Trophoblast cell (in vitro differentiated cells and primary cell): Measurements from ENCODE around the gene MYBPH.

Source experiments
- DNase-seq, 2 donors: peaks; one replicate each; pipeline ENCODE4 v3.0.0-alpha.2; 2016
- H2AFZ ChIP-seq: 2 replicates; pipeline ENCODE4 v1.6.1; 2013; ENCODE audit warnings: low read length, moderate library complexity, mild to moderate bottlenecking; ENCODE audit not compliant: insufficient read depth, poor library complexity
- H2AK5ac ChIP-seq: 2 replicates; pipeline ENCODE4 v1.6.1; 2013; ENCODE audit warnings: mild to moderate bottlenecking, low read length
- H2BK120ac ChIP-seq: 2 replicates; pipeline ENCODE4 v1.6.1; 2013; ENCODE audit warnings: low read length, mild to moderate bottlenecking, moderate library complexity; ENCODE audit not compliant: insufficient read depth, poor library complexity
- H2BK12ac ChIP-seq: 2 replicates; pipeline ENCODE4 v1.6.1; 2013; ENCODE audit warnings: mild to moderate bottlenecking, low read length, moderate library complexity
- H2BK5ac ChIP-seq: 2 replicates; pipeline ENCODE4 v1.6.1; 2013; ENCODE audit warnings: low read length, low read depth, moderate library complexity, mild to moderate bottlenecking; ENCODE audit not compliant: poor library complexity
- H3K14ac ChIP-seq: 2 replicates; pipeline ENCODE4 v1.6.1; 2013; ENCODE audit warnings: mild to moderate bottlenecking, low read length
- H3K18ac ChIP-seq: 2 replicates; pipeline ENCODE4 v1.6.1; 2013; ENCODE audit warnings: mild to moderate bottlenecking, low read length
- H3K23ac ChIP-seq: 2 replicates; pipeline ENCODE4 v1.6.1; 2013; ENCODE audit warnings: low read length
- H3K27ac ChIP-seq: 2 replicates; pipeline ENCODE4 v1.5.1; 2013; ENCODE audit warnings: low read depth, mild to moderate bottlenecking, inconsistent platforms, low read length, moderate library complexity
- H3K27me3 ChIP-seq: 2 replicates; pipeline ENCODE4 v1.6.1; 2013; ENCODE audit warnings: inconsistent platforms, mild to moderate bottlenecking, low read length, moderate library complexity; ENCODE audit not compliant: insufficient read depth
- H3K36me3 ChIP-seq, 2 experiments: 1 replicate in 1 of 2; 2 replicates in 1 of 2; pipeline ENCODE4 v1.6.1; 2013; ENCODE audit warnings: low read length in 2 of 2, mild to moderate bottlenecking in 2 of 2, moderate library complexity in 1 of 2; ENCODE audit not compliant: insufficient read depth in 2 of 2, control insufficient read depth in 1 of 2
- H3K4ac ChIP-seq: 2 replicates; pipeline ENCODE4 v1.6.1; 2013; ENCODE audit warnings: low read depth, mild to moderate bottlenecking, low read length, moderate library complexity
- H3K4me1 ChIP-seq, 2 experiments: 1 replicate in 1 of 2; 2 replicates in 1 of 2; pipeline ENCODE4 v1.6.1; 2013; ENCODE audit warnings: low read length in 2 of 2, mild to moderate bottlenecking in 2 of 2, moderate library complexity in 1 of 2; ENCODE audit not compliant: insufficient read depth in 2 of 2, control insufficient read depth in 1 of 2
- H3K4me2 ChIP-seq: 2 replicates; pipeline ENCODE4 v1.6.1; 2013; ENCODE audit warnings: inconsistent platforms, mild to moderate bottlenecking, low read length, moderate library complexity
- H3K4me3 ChIP-seq: 2 replicates; pipeline ENCODE4 v1.5.1; 2013; ENCODE audit warnings: mild to moderate bottlenecking, low read depth, low read length, inconsistent platforms
- H3K79me1 ChIP-seq: one replicate; pipeline ENCODE4 v1.6.1; 2013; ENCODE audit warnings: low read length
- H3K79me2 ChIP-seq: 2 replicates; pipeline ENCODE4 v1.6.1; 2013; ENCODE audit warnings: low read length, mild to moderate bottlenecking; ENCODE audit not compliant: control insufficient read depth, insufficient read depth, poor library complexity
- H3K9ac ChIP-seq: 2 replicates; pipeline ENCODE4 v1.6.1; 2013; ENCODE audit warnings: mild to moderate bottlenecking, low read length
- H3K9me3 ChIP-seq: 2 replicates; pipeline ENCODE4 v1.6.1; 2013; ENCODE audit warnings: low read depth, mild to moderate bottlenecking, control low read depth, inconsistent platforms, low read length; ENCODE audit not compliant: insufficient read depth
- H4K12ac ChIP-seq: 2 replicates; pipeline ENCODE4 v1.6.1; 2013; ENCODE audit warnings: low read depth, mild to moderate bottlenecking, low read length, moderate library complexity
- H4K8ac ChIP-seq: 2 replicates; pipeline ENCODE4 v1.6.1; 2013; ENCODE audit warnings: low read depth, mild to moderate bottlenecking, low read length, moderate library complexity
- H4K91ac ChIP-seq: one replicate; pipeline ENCODE4 v1.6.1; 2013; ENCODE audit warnings: low read depth, mild to moderate bottlenecking, low read length, moderate library complexity
- WGBS: extraction: QIAGEN DNeasy Blood & Tissue Kit; methylation state at CpG from one replicate; pipeline ENCODE4 v1.1.7; 2013; ENCODE audit warnings: missing lambda C conversion rate; ENCODE audit not compliant: insufficient read length, insufficient coverage; ENCODE audit errors: extremely low coverage; 5-methylcytosine and 5-hydroxymethylcytosine counted together

MYBPH gene

GRCh38 chr1:203215573-203215972 lies 39.9 kb upstream of the MYBPH start:
- Histone ChIP-seq H3K9ac (no peak overlapping the region), H2BK120ac (no peak overlapping the region), H4K91ac (no peak overlapping the region), H3K27ac (no peak overlapping the region), H2BK5ac (no peak overlapping the region), H3K4me2 (no peak overlapping the region), H3K23ac (no peak overlapping the region), H3K27me3 (no peaks in the 10 kb centered on the region), H4K8ac (no peak overlapping the region), H3K36me3 (no peaks in the 10 kb centered on the region), H2AK5ac (no peak overlapping the region), H4K12ac (no peak overlapping the region), H3K4me3 (no peak overlapping the region), H3K9me3 (no peaks in the 10 kb centered on the region), H2AFZ (no peak overlapping the region), H3K18ac (no peak overlapping the region), H3K14ac (no peak overlapping the region), H3K79me2 (no peaks in the 10 kb centered on the region), H3K4ac (no peak overlapping the region), H2BK12ac (no peak overlapping the region), H3K4me1 (no peaks in the 10 kb centered on the region), H3K79me1 (no peaks in the 10 kb centered on the region)
- DNase-seq: no peak
- WGBS: no CpG with 5 or more reads among the region's 9 CpGs

DNA sequence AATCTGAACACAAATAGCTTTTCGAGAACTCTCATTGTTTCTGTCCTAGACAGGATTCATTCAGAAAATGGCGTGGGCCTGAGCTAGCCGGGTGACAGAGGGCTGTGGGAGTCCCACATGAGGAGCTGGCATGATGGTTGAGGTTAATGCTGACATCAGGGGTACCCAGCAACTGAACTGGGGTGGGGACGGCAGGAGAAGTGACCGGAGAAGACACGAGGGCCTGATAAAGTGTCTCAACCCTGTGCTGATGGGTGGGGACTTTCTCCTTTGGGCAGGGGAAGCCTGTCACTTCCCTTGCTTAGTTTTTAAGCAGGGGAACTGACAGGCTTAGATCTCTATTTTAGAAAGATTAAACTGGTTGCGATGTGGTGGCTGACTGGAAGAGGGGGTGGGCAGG lies 39.2 kb upstream of the MYBPH start:
- H4K12ac ChIP-seq: no peak overlapping the region
- no peaks in the 10 kb centered on the region for H3K79me2 ChIP-seq
- H3K9ac ChIP-seq: no peak overlapping the region
- DNase-seq: no peak
- H3K4me1 ChIP-seq: no peaks in the 10 kb centered on the region
- H2AK5ac ChIP-seq: no peak overlapping the region
- no peak overlapping the region for H2AFZ ChIP-seq
- no peaks in the 10 kb centered on the region for H3K9me3 ChIP-seq
- H3K4me2 ChIP-seq: no peak overlapping the region
- no peak overlapping the region for H4K8ac ChIP-seq
- H2BK120ac ChIP-seq: no peak overlapping the region
- no peak overlapping the region for H3K4ac ChIP-seq
- H3K23ac ChIP-seq: no peak overlapping the region
- H3K27ac ChIP-seq: no peak overlapping the region
- no peaks in the 10 kb centered on the region for H3K79me1 ChIP-seq
- no peak overlapping the region for H4K91ac ChIP-seq
- no peak overlapping the region for H3K18ac ChIP-seq
- no peak overlapping the region for H2BK12ac ChIP-seq
- H2BK5ac ChIP-seq: no peak overlapping the region
- H3K36me3 ChIP-seq: no peaks in the 10 kb centered on the region
- H3K27me3 ChIP-seq: no peaks in the 10 kb centered on the region
- no peak overlapping the region for H3K14ac ChIP-seq
- WGBS: no CpG with 5 or more reads among the region's 7 CpGs
- H3K4me3 ChIP-seq: no peak overlapping the region

DNA sequence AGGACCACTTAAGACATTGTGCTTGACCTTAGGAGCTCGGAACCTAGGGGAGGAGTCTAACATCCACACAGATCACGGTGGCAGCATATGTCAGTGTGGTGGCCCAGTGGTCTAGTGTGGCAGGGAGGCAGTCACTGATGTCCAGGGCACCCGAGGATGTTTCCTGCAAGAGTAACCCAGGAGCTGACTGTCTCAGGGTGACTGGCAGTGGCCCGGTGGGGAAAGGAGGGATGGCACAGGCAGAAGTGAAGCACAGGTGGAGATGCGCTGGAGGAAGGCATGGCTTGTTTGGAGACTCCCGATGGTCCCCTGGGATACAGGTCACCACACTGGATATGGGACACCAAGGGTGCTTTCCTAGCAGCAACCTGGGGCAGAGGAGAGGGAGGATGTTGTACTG lies 37.5 kb upstream of the MYBPH start:
- DNase-seq: no peak
- H3K79me2 ChIP-seq: no peaks in the 10 kb centered on the region
- H3K18ac ChIP-seq: no peak overlapping the region
- H3K4ac ChIP-seq: no peak overlapping the region
- H2BK5ac ChIP-seq: no peak overlapping the region
- no peaks in the 10 kb centered on the region for H3K9me3 ChIP-seq
- no peak overlapping the region for H3K23ac ChIP-seq
- no peak overlapping the region for H2BK12ac ChIP-seq
- H3K4me3 ChIP-seq: no peak overlapping the region
- no peaks in the 10 kb centered on the region for H3K4me1 ChIP-seq
- H2BK120ac ChIP-seq: no peak overlapping the region
- no peak overlapping the region for H3K4me2 ChIP-seq
- H2AFZ ChIP-seq: no peak overlapping the region
- H3K79me1 ChIP-seq: no peaks in the 10 kb centered on the region
- no peak overlapping the region for H3K14ac ChIP-seq
- H3K27me3 ChIP-seq: no peaks in the 10 kb centered on the region
- no peak overlapping the region for H2AK5ac ChIP-seq
- H4K12ac ChIP-seq: no peak overlapping the region
- no peaks in the 10 kb centered on the region for H3K36me3 ChIP-seq
- no CpG with 5 or more reads among the region's 6 CpGs for WGBS
- no peak overlapping the region for H4K91ac ChIP-seq
- no peak overlapping the region for H4K8ac ChIP-seq
- H3K27ac ChIP-seq: no peak overlapping the region
- H3K9ac ChIP-seq: no peak overlapping the region

DNA sequence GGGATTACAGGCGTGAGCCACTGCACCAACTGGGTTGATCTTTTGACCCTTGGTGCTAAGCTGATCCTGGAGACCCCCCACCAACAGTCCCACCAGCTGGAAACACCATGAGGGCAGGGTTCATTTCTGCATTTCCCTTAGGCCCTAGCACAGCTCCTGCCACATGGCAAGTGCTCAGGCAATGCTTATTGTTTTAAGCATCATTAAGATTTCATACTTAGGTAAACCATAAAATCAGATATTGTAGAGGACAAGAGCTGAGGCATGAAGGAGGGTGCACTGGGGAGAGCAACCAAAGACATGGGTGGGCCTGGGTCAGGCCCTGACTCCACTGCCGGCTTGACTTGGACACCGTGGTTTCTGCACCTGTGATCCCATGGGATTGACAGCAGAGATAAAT lies 36.2 kb upstream of the MYBPH start:
- H2BK12ac ChIP-seq: no peak overlapping the region
- H4K8ac ChIP-seq: no peak overlapping the region
- no peaks in the 10 kb centered on the region for H3K36me3 ChIP-seq
- no peak overlapping the region for H3K4me2 ChIP-seq
- no peak overlapping the region for H4K12ac ChIP-seq
- no peak overlapping the region for H3K4me3 ChIP-seq
- no peak overlapping the region for H3K18ac ChIP-seq
- WGBS: no CpG with 5 or more reads among the region's 3 CpGs
- no peaks in the 10 kb centered on the region for H3K79me1 ChIP-seq
- no peaks in the 10 kb centered on the region for H3K9me3 ChIP-seq
- no peak for DNase-seq
- H3K4me1 ChIP-seq: no peaks in the 10 kb centered on the region
- H2AK5ac ChIP-seq: no peak overlapping the region
- H4K91ac ChIP-seq: no peak overlapping the region
- H3K23ac ChIP-seq: no peak overlapping the region
- H3K27me3 ChIP-seq: no peaks in the 10 kb centered on the region
- no peak overlapping the region for H3K9ac ChIP-seq
- no peak overlapping the region for H2BK120ac ChIP-seq
- H2AFZ ChIP-seq: no peak overlapping the region
- H3K79me2 ChIP-seq: no peaks in the 10 kb centered on the region
- H3K14ac ChIP-seq: no peak overlapping the region
- H3K27ac ChIP-seq: no peak overlapping the region
- no peak overlapping the region for H3K4ac ChIP-seq
- H2BK5ac ChIP-seq: no peak overlapping the region

DNA sequence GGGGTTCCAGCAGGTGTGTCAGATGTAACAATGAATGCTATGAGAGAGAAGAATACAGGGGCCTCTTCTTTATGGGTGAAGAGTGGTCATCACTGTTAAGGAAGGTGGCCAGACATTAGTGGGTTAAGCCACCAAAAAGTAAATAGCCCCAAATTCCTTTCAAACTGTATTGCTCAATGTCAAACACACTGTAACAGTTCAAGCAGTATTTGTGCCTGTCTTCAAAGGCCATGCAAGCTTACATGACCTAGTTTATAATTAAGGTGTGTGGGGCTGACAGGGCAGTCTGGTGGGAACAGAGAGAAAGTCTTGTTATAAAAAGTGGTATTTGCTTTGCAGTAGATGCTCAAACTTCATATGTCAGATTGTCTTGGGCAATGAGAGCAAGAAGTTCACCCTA lies 35.4 kb upstream of the MYBPH start:
- Histone ChIP-seq H2BK120ac (no peak overlapping the region), H2AFZ (no peak overlapping the region), H3K18ac (no peak overlapping the region), H3K4me2 (no peak overlapping the region), H2BK5ac (no peak overlapping the region), H3K27me3 (no peaks in the 10 kb centered on the region), H3K14ac (no peak overlapping the region), H3K27ac (no peak overlapping the region), H2BK12ac (no peak overlapping the region), H3K4ac (no peak overlapping the region), H3K9me3 (no peaks in the 10 kb centered on the region), H3K36me3 (no peaks in the 10 kb centered on the region), H3K4me3 (no peak overlapping the region), H2AK5ac (no peak overlapping the region), H3K79me2 (no peaks in the 10 kb centered on the region), H3K79me1 (no peaks in the 10 kb centered on the region), H3K9ac (no peak overlapping the region), H4K91ac (no peak overlapping the region), H4K8ac (no peak overlapping the region), H3K4me1 (peaks cover 0 to 2% of the 10 kb centered on the region in 2 experiments), H3K23ac (no peak overlapping the region), H4K12ac (no peak overlapping the region)
- DNase-seq: no peak
